Measurements from ENCODE around the gene GZMB. TPM values are rescaled to one million over a fixed set of nuclear protein-coding genes. Genes with fewer than 3 reads are reported as not detected.

GZMB gene
- total RNA-seq, result not detected in 2 replicates

GRCh38 chr14:24634158-24634557, at the start of gene GZMB:
Gene GZMB, minus strand, starts transcription at chr14:24634190. Its CDS starts 30 bp downstream, at chr14:24634160.

GRCh38 chr14:24609655-24610344, 24.2 kb downstream of the GZMB start, which contains the start of gene GZMH:
Gene GZMH, minus strand, starts transcription at chr14:24609685. Its CDS starts 72 bp downstream, at chr14:24609613.

Other genes with a start within 250 kb of the GZMB start
- 3.1 and 3.9 TPM in 2 replicates for gene NYNRIN, start 235.2 kb downstream of the GZMB start, total RNA-seq
- 0.26 and 0.33 TPM in 2 replicates for gene CBLN3, start 204.5 kb downstream of the GZMB start, total RNA-seq
- 43.3 and 49.2 TPM in 2 replicates for gene KHNYN, start 204.2 kb downstream of the GZMB start, total RNA-seq
- 7.4 TPM in 2 replicates for gene SDR39U1, start 191.4 kb downstream of the GZMB start, total RNA-seq
- not detected in 2 replicates for gene CMA1, start 125.9 kb downstream of the GZMB start, total RNA-seq
- gene CTSG, start 57.9 kb downstream of the GZMB start, total RNA-seq, result not detected in 2 replicates
- gene GZMH, start 24.5 kb downstream of the GZMB start, total RNA-seq, result not detected in 2 replicates